ENCODE data around the gene NPAT.

DNA sequence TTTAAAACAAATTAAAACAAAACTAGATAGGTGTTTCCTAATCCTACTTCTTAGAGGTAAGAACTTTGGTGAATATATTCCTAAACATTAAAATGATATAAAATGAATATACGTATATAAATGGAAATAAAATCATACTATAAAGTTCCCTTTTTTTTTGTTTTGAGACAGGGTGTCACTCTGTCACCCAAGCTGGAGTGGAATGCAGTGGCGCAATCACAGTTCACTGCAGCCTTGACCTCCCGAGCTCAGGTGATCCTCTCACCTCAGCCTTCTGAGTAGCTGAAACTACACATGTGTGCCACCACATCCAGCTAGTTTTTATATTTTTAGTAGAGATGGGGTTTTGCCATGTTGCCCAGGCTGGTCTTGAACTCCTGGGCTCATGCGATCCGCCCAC lies 44.9 kb downstream of the NPAT start:
- TF ChIP-seq, protein P1, sequence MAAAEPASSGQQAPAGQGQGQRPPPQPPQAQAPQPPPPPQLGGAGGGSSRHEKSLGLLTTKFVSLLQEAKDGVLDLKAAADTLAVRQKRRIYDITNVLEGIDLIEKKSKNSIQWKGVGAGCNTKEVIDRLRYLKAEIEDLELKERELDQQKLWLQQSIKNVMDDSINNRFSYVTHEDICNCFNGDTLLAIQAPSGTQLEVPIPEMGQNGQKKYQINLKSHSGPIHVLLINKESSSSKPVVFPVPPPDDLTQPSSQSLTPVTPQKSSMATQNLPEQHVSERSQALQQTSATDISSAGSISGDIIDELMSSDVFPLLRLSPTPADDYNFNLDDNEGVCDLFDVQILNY (CRISPR knock-in tag; IDR thresholded peaks at IDR 0.05), result no peak
- TF ChIP-seq MYC (IDR thresholded peaks at IDR 0.05; ENCODE audit: low read depth, low read length), result no peak
- TF ChIP-seq MYC (CRISPR knock-in tag; IDR thresholded peaks at IDR 0.05; ENCODE audit: borderline replicate concordance, low read depth), result no peak
- TF ChIP-seq, protein P2, sequence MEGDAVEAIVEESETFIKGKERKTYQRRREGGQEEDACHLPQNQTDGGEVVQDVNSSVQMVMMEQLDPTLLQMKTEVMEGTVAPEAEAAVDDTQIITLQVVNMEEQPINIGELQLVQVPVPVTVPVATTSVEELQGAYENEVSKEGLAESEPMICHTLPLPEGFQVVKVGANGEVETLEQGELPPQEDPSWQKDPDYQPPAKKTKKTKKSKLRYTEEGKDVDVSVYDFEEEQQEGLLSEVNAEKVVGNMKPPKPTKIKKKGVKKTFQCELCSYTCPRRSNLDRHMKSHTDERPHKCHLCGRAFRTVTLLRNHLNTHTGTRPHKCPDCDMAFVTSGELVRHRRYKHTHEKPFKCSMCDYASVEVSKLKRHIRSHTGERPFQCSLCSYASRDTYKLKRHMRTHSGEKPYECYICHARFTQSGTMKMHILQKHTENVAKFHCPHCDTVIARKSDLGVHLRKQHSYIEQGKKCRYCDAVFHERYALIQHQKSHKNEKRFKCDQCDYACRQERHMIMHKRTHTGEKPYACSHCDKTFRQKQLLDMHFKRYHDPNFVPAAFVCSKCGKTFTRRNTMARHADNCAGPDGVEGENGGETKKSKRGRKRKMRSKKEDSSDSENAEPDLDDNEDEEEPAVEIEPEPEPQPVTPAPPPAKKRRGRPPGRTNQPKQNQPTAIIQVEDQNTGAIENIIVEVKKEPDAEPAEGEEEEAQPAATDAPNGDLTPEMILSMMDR (IDR thresholded peaks at IDR 0.05 in 2 of 3, conservative IDR thresholded peaks at IDR 0.05 in 1 of 3; ENCODE audit: insufficient read depth in 2 of 3, low read depth in 1 of 3, low read length in 3 of 3), result no peak
- TF ChIP-seq POLR2A (conservative IDR thresholded peaks at IDR 0.05), result no peak
- TF ChIP-seq, protein P3, sequence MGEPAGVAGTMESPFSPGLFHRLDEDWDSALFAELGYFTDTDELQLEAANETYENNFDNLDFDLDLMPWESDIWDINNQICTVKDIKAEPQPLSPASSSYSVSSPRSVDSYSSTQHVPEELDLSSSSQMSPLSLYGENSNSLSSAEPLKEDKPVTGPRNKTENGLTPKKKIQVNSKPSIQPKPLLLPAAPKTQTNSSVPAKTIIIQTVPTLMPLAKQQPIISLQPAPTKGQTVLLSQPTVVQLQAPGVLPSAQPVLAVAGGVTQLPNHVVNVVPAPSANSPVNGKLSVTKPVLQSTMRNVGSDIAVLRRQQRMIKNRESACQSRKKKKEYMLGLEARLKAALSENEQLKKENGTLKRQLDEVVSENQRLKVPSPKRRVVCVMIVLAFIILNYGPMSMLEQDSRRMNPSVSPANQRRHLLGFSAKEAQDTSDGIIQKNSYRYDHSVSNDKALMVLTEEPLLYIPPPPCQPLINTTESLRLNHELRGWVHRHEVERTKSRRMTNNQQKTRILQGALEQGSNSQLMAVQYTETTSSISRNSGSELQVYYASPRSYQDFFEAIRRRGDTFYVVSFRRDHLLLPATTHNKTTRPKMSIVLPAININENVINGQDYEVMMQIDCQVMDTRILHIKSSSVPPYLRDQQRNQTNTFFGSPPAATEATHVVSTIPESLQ (CRISPR knock-in tag; IDR thresholded peaks at IDR 0.05), result no peak
- TF ChIP-seq KLF6 (CRISPR knock-in tag; IDR thresholded peaks at IDR 0.05; ENCODE audit: borderline replicate concordance), result no peak
- no peak for TF ChIP-seq ZNF124 (CRISPR knock-in tag; IDR thresholded peaks at IDR 0.05)
- TF ChIP-seq HSF4 (CRISPR knock-in tag; IDR thresholded peaks at IDR 0.05; ENCODE audit: borderline replicate concordance), result no peak
- TF ChIP-seq, protein P4, sequence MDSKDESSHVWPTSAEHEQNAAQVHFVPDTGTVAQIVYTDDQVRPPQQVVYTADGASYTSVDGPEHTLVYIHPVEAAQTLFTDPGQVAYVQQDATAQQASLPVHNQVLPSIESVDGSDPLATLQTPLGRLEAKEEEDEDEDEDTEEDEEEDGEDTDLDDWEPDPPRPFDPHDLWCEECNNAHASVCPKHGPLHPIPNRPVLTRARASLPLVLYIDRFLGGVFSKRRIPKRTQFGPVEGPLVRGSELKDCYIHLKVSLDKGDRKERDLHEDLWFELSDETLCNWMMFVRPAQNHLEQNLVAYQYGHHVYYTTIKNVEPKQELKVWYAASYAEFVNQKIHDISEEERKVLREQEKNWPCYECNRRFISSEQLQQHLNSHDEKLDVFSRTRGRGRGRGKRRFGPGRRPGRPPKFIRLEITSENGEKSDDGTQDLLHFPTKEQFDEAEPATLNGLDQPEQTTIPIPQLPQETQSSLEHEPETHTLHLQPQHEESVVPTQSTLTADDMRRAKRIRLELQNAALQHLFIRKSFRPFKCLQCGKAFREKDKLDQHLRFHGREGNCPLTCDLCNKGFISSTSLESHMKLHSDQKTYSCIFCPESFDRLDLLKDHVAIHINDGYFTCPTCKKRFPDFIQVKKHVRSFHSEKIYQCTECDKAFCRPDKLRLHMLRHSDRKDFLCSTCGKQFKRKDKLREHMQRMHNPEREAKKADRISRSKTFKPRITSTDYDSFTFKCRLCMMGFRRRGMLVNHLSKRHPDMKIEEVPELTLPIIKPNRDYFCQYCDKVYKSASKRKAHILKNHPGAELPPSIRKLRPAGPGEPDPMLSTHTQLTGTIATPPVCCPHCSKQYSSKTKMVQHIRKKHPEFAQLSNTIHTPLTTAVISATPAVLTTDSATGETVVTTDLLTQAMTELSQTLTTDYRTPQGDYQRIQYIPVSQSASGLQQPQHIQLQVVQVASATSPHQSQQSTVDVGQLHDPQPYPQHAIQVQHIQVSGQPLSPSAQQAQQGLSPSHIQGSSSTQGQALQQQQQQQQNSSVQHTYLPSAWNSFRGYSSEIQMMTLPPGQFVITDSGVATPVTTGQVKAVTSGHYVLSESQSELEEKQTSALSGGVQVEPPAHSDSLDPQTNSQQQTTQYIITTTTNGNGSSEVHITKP (IDR thresholded peaks at IDR 0.05; ENCODE audit: partially characterized antibody), result no peak
- no peak for TF ChIP-seq PTBP1 (IDR thresholded peaks at IDR 0.05; ENCODE audit: low read depth, low read length)
- no peak for TF ChIP-seq ZFP36 (IDR thresholded peaks at IDR 0.05; ENCODE audit: low read depth, low read length, partially characterized antibody)

All from K562 (cell line).